ENCODE results near the gene SLC2A4.

DNA sequence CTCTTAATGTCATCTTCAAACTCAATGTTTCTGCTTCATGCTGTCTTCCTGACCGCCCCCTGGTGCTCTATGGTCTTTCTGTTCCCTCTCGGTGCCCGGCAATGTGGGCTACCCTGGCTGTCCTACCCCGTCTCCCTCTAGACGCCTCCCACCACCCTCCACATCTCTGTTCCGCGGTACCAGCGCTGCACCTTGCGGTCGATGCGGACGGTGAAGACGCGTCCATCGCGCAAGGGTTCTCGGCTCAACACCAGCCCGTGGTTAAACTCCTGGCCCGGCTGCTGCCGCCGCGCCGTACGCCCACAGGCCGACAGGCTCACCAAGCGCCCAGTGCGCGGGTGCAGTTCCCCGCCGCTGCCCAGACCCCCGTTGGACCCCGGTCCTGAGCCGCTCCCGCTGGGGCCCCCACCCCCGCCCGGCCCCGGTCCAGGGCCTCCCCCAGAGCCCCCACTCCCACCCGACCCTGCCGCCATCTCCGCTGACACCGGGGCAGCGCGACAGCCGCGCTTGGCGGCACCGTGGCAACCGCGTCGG is 47.4 kb downstream of the SLC2A4 start, which contains the start of gene NEURL4:
- TF ChIP-seq EP300 (IDR thresholded peaks at IDR 0.05) (no peak), POLR2AphosphoS5 (IDR thresholded peaks at IDR 0.05) (no peak), POLR2A (IDR thresholded peaks at IDR 0.05) (no peak), CTCF (IDR thresholded peaks at IDR 0.05) (no peak)
